Nephron progenitor cell (in vitro differentiated cells): Measurements from ENCODE around the gene HNRNPL.
"Not testable (repeated sequence)": the region's sequence is repeated elsewhere in the genome, so short reads cannot be mapped to it uniquely, and the experiment has no call there.

Source experiments
- DNase-seq: peaks from one replicate; pipeline ENCODE4 v3.0.0; 2021
- H3K27ac Mint-ChIP-seq: 2 replicates; pipeline ENCODE4 v1.8.0; 2021; ENCODE audit warnings: mild to moderate bottlenecking, moderate library complexity, mixed read lengths
- H3K27me3 Mint-ChIP-seq: 2 replicates; pipeline ENCODE4 v1.8.0; 2021; ENCODE audit warnings: mild to moderate bottlenecking, low read depth, mixed read lengths; ENCODE audit not compliant: poor library complexity
- H3K36me3 Mint-ChIP-seq: 2 replicates; pipeline ENCODE4 v1.8.0; 2021; ENCODE audit warnings: low read depth, mixed read lengths
- H3K4me1 Mint-ChIP-seq: 2 replicates; pipeline ENCODE4 v1.8.0; 2021; ENCODE audit warnings: mixed read lengths
- H3K4me3 Mint-ChIP-seq: 2 replicates; pipeline ENCODE4 v1.8.0; 2021; ENCODE audit warnings: mild to moderate bottlenecking, moderate library complexity, mixed read lengths
- H3K9me3 Mint-ChIP-seq: 2 replicates; pipeline ENCODE4 v1.8.0; 2021; ENCODE audit warnings: mild to moderate bottlenecking, moderate library complexity, mixed read lengths
- TF ChIP-seq, protein P1 (sequence below): fragments of 200-600 bp; sonication (generic); IDR thresholded peaks from 2 replicates; pipeline ENCODE4 v1.5.0; 2021; ENCODE audit warnings: antibody characterized with exemption

The HNRNPL gene

DNA sequence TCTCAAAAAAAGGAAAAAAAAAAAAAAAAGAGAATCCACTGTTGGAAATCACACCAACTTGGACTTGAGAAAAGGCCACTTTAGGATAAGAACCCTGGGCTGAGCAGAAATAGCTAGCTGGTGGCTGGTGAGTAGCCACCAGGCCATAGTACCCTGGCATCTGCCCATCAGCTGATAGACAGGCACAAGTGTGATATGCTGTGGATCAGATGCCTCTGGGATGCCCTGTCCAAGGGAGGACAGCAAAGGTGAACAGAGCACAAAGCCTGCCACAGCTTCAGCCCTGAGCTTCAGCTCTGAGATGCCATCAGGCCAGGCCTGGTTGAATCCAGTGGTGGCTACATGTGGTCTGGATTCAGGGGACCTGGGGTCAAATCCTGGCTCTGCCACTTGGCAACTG is 40.9 kb upstream of the HNRNPL start:
- no peaks in the 10 kb centered on the region for H3K27me3 Mint-ChIP-seq
- no peak overlapping the region for H3K27ac Mint-ChIP-seq
- H3K9me3 Mint-ChIP-seq: no peaks in the 10 kb centered on the region
- H3K4me3 Mint-ChIP-seq: no peak overlapping the region
- DNase-seq: no peak
- H3K36me3 Mint-ChIP-seq: no peaks in the 10 kb centered on the region
- TF ChIP-seq, protein P1, sequence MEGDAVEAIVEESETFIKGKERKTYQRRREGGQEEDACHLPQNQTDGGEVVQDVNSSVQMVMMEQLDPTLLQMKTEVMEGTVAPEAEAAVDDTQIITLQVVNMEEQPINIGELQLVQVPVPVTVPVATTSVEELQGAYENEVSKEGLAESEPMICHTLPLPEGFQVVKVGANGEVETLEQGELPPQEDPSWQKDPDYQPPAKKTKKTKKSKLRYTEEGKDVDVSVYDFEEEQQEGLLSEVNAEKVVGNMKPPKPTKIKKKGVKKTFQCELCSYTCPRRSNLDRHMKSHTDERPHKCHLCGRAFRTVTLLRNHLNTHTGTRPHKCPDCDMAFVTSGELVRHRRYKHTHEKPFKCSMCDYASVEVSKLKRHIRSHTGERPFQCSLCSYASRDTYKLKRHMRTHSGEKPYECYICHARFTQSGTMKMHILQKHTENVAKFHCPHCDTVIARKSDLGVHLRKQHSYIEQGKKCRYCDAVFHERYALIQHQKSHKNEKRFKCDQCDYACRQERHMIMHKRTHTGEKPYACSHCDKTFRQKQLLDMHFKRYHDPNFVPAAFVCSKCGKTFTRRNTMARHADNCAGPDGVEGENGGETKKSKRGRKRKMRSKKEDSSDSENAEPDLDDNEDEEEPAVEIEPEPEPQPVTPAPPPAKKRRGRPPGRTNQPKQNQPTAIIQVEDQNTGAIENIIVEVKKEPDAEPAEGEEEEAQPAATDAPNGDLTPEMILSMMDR: no peak
- H3K4me1 Mint-ChIP-seq: peaks cover 5% of the 10 kb centered on the region

DNA sequence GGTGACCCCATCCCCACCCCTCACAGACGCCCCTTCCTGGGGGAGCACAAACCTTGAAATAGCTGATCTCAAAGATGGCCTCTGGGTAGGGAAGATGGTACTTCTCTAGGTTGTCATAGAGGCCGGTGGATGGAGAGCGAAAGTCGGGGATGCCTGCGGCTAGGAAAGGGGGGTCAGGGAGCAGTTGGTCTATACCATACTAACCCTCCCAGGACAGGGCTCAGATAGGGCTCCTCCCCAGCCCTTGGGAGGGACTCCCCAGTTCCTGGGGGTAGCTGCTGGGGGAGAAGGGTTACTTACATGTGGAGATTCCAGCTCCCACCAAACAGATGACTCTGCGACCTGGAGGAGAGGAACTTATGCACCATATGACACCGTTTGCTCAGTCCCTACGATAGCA is 40.0 kb upstream of the HNRNPL start:
- no peak for DNase-seq
- no peak overlapping the region for H3K27ac Mint-ChIP-seq
- no peaks in the 10 kb centered on the region for H3K9me3 Mint-ChIP-seq
- no peaks in the 10 kb centered on the region for H3K36me3 Mint-ChIP-seq
- no peak overlapping the region for H3K4me3 Mint-ChIP-seq
- H3K27me3 Mint-ChIP-seq: peaks cover 1% of the 10 kb centered on the region
- peaks cover 4% of the 10 kb centered on the region for H3K4me1 Mint-ChIP-seq
- TF ChIP-seq, protein P1: no peak

DNA sequence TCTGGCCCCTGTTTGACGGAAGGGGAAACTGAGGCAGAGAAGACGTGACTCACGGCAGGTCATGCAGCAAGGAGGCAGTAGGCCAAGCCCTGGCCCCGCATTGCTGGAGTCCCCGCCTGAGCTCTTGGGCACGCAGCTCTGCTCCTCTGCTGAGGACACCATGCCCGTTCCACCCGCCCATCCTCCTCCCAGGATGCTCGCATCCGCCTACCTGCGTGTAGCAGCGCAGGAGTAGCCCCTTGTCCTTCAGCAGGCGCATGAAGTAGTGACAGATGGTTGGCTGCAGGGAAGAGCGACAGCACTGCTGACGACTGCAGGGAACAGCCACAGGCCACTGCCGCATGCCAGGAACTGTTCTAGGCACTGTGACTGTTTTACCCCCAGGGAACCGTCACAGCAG is 39.1 kb upstream of the HNRNPL start:
- H3K4me1 Mint-ChIP-seq: no peaks in the 10 kb centered on the region
- TF ChIP-seq, protein P1: no peak
- no peak overlapping the region for H3K27ac Mint-ChIP-seq
- DNase-seq: no peak
- H3K4me3 Mint-ChIP-seq: no peak overlapping the region
- H3K27me3 Mint-ChIP-seq: peaks cover 2% of the 10 kb centered on the region
- H3K36me3 Mint-ChIP-seq: no peaks in the 10 kb centered on the region
- H3K9me3 Mint-ChIP-seq: no peaks in the 10 kb centered on the region

DNA sequence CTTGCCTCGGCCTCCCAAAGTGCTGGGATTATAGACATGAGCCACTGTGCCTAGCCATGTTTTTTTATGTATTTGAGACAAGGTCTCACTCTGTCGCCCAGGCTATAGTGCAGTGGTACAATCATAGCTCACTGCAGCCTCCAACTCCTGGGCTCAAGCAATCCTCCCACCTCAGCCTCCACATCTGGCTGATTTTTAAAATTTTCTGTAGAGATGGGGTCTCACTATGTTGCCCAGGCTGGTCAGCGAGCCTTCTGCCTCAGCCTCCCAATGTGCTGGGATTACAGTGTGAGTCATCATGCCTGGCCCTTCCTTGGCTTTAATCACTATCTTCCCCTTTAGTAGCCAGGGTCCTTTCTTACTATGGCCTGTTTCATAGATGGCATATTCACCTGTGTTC is 34.9 kb upstream of the HNRNPL start:
- H3K27me3 Mint-ChIP-seq: not testable (repeated sequence)

DNA sequence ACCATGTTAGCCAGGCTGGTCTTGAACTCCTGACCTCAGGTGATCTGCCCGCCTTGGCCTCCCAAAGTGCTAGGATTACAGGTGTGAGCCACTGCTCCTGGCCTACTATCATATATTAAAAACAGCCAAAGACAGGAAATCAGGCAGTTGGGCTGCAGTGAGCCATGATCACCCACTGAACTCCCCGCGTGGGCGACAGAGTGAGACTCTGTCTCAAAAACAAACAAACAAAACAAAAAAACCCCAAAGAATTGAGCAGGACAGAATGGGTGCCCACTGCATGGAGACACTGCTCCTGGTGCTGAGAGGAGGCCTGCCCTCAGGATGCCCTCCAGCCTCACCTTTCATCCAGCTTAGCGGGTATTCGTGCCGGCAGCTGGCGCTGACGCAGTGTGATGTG is 33.5 kb upstream of the HNRNPL start:
- peaks cover 5% of the 10 kb centered on the region for H3K36me3 Mint-ChIP-seq
- H3K4me3 Mint-ChIP-seq: no peak overlapping the region
- peaks cover 26% of the 10 kb centered on the region for H3K4me1 Mint-ChIP-seq
- peak overlapping the region; percentile 92 for H3K27ac Mint-ChIP-seq
- TF ChIP-seq, protein P1: no peak
- H3K9me3 Mint-ChIP-seq: no peaks in the 10 kb centered on the region
- H3K27me3 Mint-ChIP-seq: peaks cover 2% of the 10 kb centered on the region
- no peak for DNase-seq

More for the DNA sequence above, 34.9 kb upstream of the HNRNPL start:
- not testable (repeated sequence) for H3K36me3 Mint-ChIP-seq, H3K9me3 Mint-ChIP-seq, H3K27ac Mint-ChIP-seq, DNase-seq, H3K4me3 Mint-ChIP-seq
- H3K4me1 Mint-ChIP-seq: peaks cover 18% of the 10 kb centered on the region

DNA sequence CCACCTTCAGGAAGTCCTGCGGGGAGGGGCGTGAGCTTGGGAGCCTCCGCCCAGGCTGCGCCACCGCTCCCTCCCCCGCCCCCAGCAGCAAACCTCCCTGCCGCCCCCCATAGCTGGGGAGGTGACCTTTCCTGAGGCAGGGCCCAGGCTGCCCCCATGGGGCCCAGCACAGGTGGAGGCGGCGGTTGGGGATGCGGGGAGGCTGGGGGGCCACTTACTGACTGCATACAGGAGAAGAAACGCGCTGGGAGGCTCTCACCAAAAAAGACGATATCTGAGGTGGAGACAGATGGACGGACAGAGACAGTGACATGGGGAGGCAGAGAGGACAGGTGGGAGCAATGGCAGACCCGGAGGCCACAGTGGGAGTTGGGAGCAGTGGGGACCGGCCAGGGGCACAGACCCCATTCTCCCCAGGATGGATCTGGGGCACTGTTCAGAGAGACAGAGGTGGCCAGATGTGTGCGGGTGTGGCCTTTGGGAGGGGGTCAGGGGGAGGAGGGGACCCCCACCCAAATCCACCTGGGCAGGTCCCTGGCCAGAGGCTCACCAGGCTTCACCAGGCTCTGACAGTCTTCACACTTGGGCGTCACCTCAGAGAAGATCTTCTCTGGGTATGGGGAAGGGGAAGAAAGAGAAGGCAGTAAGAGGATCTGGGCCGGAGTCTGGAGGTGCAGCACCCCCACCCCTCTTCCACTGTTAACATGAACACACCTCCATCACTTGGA is 31.3 kb upstream of the HNRNPL start:
- H3K36me3 Mint-ChIP-seq: peaks cover 5% of the 10 kb centered on the region
- H3K4me3 Mint-ChIP-seq: no peak overlapping the region
- H3K9me3 Mint-ChIP-seq: no peaks in the 10 kb centered on the region
- peaks cover 48% of the 10 kb centered on the region for H3K4me1 Mint-ChIP-seq
- DNase-seq: no peak
- TF ChIP-seq, protein P1: no peak
- peaks cover 2% of the 10 kb centered on the region for H3K27me3 Mint-ChIP-seq
- no peak overlapping the region for H3K27ac Mint-ChIP-seq
